Keratinocyte (primary cell): ENCODE measurements around the gene IL1RAPL2.

Experiments used
- CTCF ChIP-seq, 3 experiments: IDR thresholded peaks in 1 of 3; conservative IDR thresholded peaks in 1 of 3; optimal IDR thresholded peaks in 1 of 3; 2 replicates in 2 of 3; 3 replicates in 1 of 3; pipeline versions ENCODE3 to v1.5.1; 2011; ENCODE audit warnings: low read length in 3 of 3, mild to moderate bottlenecking in 3 of 3, moderate library complexity in 2 of 3, control low read depth in 1 of 3, inconsistent platforms in 1 of 3; ENCODE audit not compliant: insufficient read depth in 2 of 3; ENCODE audit errors: extremely low read depth in 1 of 3
- EZH2 ChIP-seq: IDR thresholded peaks from one replicate; pipeline ENCODE4 v1.6.1; 2012; ENCODE audit warnings: inconsistent platforms, mild to moderate bottlenecking, low read length, moderate library complexity

GRCh38 chrX:104568304-104568915, 2.4 kb downstream of the IL1RAPL2 start:
- TF ChIP-seq CTCF (optimal IDR thresholded peaks at IDR 0.05 in 1 of 3, IDR thresholded peaks at IDR 0.05 in 1 of 3, conservative IDR thresholded peaks at IDR 0.05 in 1 of 3; ENCODE audit: extremely low read depth in 1 of 3, insufficient read depth in 2 of 3, low read length in 3 of 3) (no peak), EZH2 (peak; percentile 74)
